GM23248 (cell line): ENCODE measurements around the gene MOV10L1.

ENCODE experiments used
- EZH2 ChIP-seq: fragments of 200-600 bp; sonication (generic); IDR thresholded peaks from 2 replicates; pipeline ENCODE4 v1.6.1; 2018; ENCODE audit warnings: antibody characterized with exemption, mild to moderate bottlenecking; ENCODE audit not compliant: insufficient read depth, poor library complexity, severe bottlenecking
- EZH2phosphoT487 ChIP-seq: fragments of 200-600 bp; sonication (generic); IDR thresholded peaks from 2 replicates; pipeline ENCODE4 v1.6.1; 2018; ENCODE audit warnings: antibody characterized with exemption, moderate library complexity, mild to moderate bottlenecking, low read depth; ENCODE audit not compliant: insufficient read depth

GRCh38 chr22:50088096-50088495 is 1.7 kb upstream of the MOV10L1 start:
- no peak for TF ChIP-seq EZH2
- TF ChIP-seq EZH2phosphoT487: no peak
